HG03095 (cell line): ENCODE data around the gene HP.
"Not testable (repeated sequence)": the region's sequence is repeated elsewhere in the genome, so short reads cannot be mapped to it uniquely, and the experiment has no call there.

Source experiments
- ATAC-seq: cut with Tn5 transposase; IDR thresholded peaks from one replicate; pipeline ENCODE4 v1.9.1; 2021; ENCODE audit warnings: moderate library complexity; ENCODE audit not compliant: unreplicated experiment

HP gene

GRCh38 chr16:72054254-72054847 is at the start of gene HP:
HP (plus strand) TSS chr16:72054505; CDS start chr16:72054653, 148 bp downstream.
- ATAC-seq, result not testable (repeated sequence)

- ATAC-seq, result not testable (repeated sequence)
Measured at GRCh38 chr16:72008065-72008423, 46.3 kb upstream of the HP start.

- peak; percentile 100 for ATAC-seq
Measured at GRCh38 chr16:72008424-72009216, 45.7 kb upstream of the HP start, which contains the start of gene DHODH. DHODH (plus strand) TSS chr16:72008744; CDS start chr16:72008765, 21 bp downstream.

- ATAC-seq, result no peak
Measured at GRCh38 chr16:72009779-72010178, 44.5 kb upstream of the HP start.

- ATAC-seq, result no peak
Measured at GRCh38 chr16:72012607-72013006, 41.7 kb upstream of the HP start.

GRCh38 chr16:72013389-72013788 is 40.9 kb upstream of the HP start:
- ATAC-seq, result no peak

- ATAC-seq, result no peak
Measured at GRCh38 chr16:72013888-72014581, 40.3 kb upstream of the HP start.

GRCh38 chr16:72014675-72015074 is 39.6 kb upstream of the HP start:
- no peak for ATAC-seq

GRCh38 chr16:72015124-72015523 is 39.2 kb upstream of the HP start:
- ATAC-seq, result no peak

GRCh38 chr16:72018470-72018869 is 35.8 kb upstream of the HP start:
- ATAC-seq, result no peak

GRCh38 chr16:72021043-72021442 is 33.3 kb upstream of the HP start:
- no peak for ATAC-seq

GRCh38 chr16:72022127-72022526 is 32.2 kb upstream of the HP start:
- no peak for ATAC-seq

GRCh38 chr16:72023962-72024361 is 30.3 kb upstream of the HP start:
- no peak for ATAC-seq

- no peak for ATAC-seq
Measured at GRCh38 chr16:72024862-72025382, 29.4 kb upstream of the HP start.

GRCh38 chr16:72025404-72026114 is 28.7 kb upstream of the HP start:
- ATAC-seq, result no peak

GRCh38 chr16:72027669-72028378 is 26.5 kb upstream of the HP start:
- ATAC-seq, result no peak

- no peak for ATAC-seq
Measured at GRCh38 chr16:72029567-72030271, 24.6 kb upstream of the HP start.

- no peak for ATAC-seq
Measured at GRCh38 chr16:72033437-72033836, 20.9 kb upstream of the HP start.

- ATAC-seq, result no peak
Measured at GRCh38 chr16:72036098-72036497, 18.2 kb upstream of the HP start.

GRCh38 chr16:72042157-72042660 is 12.1 kb upstream of the HP start:
- no peak for ATAC-seq
